GM21526 (cell line): ENCODE results near the gene LTB4R2.

ENCODE experiments used
- ATAC-seq: cut with Tn5 transposase; IDR thresholded peaks from one replicate; pipeline ENCODE4 v1.9.1; 2021; ENCODE audit warnings: moderate library complexity; ENCODE audit not compliant: unreplicated experiment, low FRiP score

Gene LTB4R2

GRCh38 chr14:24297190-24297964 is 12.6 kb upstream of the LTB4R2 start:
- ATAC-seq: peak; percentile 2

- no peak for ATAC-seq
These were observed 11.1 kb upstream of the LTB4R2 start for GRCh38 chr14:24298892-24299254.

GRCh38 chr14:24299255-24300191 is 10.4 kb upstream of the LTB4R2 start, which contains the start of the genes DHRS1 and NOP9:
DHRS1 (minus strand) TSS chr14:24299780; CDS start chr14:24299106, 674 bp downstream.
NOP9 (plus strand) TSS chr14:24299850; CDS start chr14:24299955, 105 bp downstream.
- ATAC-seq: peak; percentile 59

GRCh38 chr14:24300326-24300980 is 9.5 kb upstream of the LTB4R2 start:
- ATAC-seq: no peak

- no peak for ATAC-seq
These were observed 5.9 kb upstream of the LTB4R2 start for GRCh38 chr14:24304019-24304387.

- ATAC-seq: no peak
These were observed 2.8 kb upstream of the LTB4R2 start for GRCh38 chr14:24307156-24307574.

- no peak for ATAC-seq
These were observed 2.2 kb upstream of the LTB4R2 start, which contains the start of gene CIDEB for GRCh38 chr14:24307575-24308341. CIDEB (minus strand) TSS chr14:24307977; CDS start chr14:24307858, 119 bp downstream.

- no peak for ATAC-seq
These were observed 1.4 kb upstream of the LTB4R2 start for GRCh38 chr14:24308342-24309124.

GRCh38 chr14:24310265-24310645 is 315 bp downstream of the LTB4R2 start:
- ATAC-seq: no peak

GRCh38 chr14:24310646-24311604 is 985 bp downstream of the LTB4R2 start, which contains the start of gene LTB4R:
LTB4R (plus strand) TSS chr14:24311502; CDS start chr14:24315652, 4,150 bp downstream.
- peak; percentile 63 for ATAC-seq

- no peak for ATAC-seq
These were observed 2.1 kb downstream of the LTB4R2 start for GRCh38 chr14:24311837-24312615.

- ATAC-seq: no peak
These were observed 3.0 kb downstream of the LTB4R2 start for GRCh38 chr14:24312736-24313507.

GRCh38 chr14:24313913-24314312 is 4.0 kb downstream of the LTB4R2 start:
- ATAC-seq: no peak

GRCh38 chr14:24314377-24315193 is 4.6 kb downstream of the LTB4R2 start:
- no peak for ATAC-seq

- no peak for ATAC-seq
These were observed 5.4 kb downstream of the LTB4R2 start for GRCh38 chr14:24315243-24315806.
